ENCODE measurements around the gene FBLN7.
"Not testable (repeated sequence)": the region's sequence is repeated elsewhere in the genome, so short reads cannot be mapped to it uniquely, and the experiment has no call there.

Gene FBLN7

DNA sequence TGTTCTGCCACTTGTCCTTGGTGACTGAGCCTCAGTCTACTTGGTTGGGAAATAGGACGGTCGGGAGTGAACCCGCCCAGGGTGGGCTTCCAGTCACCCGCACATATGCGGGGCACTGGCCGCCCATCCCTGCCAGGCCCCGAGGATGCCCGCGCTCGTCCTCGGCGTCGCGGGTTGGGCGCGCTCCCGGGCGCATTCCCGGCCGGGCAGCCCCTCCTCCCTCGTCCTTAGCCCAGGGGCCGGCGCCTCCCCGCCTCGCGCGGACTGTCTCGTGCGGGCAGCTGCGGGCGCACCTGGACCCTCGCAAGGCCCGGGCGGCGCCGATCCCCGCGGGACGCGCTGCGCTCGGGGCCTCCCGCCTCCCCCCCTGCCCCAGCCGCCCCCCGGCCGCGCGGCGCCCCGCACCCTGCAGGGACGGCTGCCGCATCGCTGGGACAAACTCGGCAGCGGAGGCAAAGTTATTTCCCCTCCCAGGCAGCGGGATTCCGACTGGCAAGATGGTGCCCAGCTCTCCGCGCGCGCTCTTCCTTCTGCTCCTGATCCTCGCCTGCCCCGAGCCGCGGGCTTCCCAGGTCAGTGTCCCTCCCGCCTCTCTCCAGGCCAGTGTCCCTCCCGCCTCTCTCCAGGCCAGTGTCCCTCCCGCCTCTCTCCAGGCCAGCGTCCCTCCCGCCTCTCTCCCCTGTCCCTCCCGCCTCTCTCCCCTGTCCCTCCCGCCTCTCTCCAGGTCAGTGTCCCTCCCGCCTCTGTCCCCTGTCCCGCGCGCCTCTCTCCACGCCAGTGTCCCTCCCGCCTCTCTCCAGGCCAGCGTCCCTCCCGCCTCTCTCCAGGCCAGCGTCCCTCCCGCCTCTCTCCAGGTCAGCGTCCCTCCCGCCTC, at the start of gene FBLN7:
TSS of gene FBLN7 (plus strand) at position 227 of the 874 bp plus-strand sequence. CDS start at position 498, 271 bp downstream.
- H3K27ac ChIP-seq (ENCODE audit: low read depth, low read length): no peak within 1 kb of the TSS
- H3K9ac ChIP-seq (ENCODE audit: low read length): no peak within 1 kb of the TSS
- H3K27me3 ChIP-seq (ENCODE audit: control insufficient read depth, insufficient read depth, low read length): peaks cover 4% of the 10 kb centered on the region

DNA sequence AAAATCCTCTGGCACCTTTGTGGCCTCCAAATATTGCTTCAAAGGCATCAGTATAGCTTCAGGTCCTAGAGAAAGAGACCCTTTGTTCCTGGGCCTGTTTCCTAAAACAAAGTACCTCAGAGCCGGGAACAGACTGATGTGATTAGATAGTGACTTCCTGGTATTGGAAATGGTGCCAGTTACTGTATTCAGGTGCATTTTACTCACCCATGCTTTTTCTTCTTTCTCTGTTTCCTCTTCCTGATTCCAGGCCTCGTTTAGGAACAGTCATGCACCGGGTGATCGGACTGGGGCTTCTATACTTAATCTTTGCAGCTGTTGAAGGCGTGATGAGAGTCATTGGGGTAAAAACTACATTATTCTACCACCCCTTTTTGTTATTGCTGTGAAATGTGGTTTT, 48.8 kb upstream of the FBLN7 start:
- no peak overlapping the region for H3K4me3 ChIP-seq (ENCODE audit: low read length)
- no peak overlapping the region for H3K9ac ChIP-seq (ENCODE audit: low read length)
- peaks cover 39% of the 10 kb centered on the region for H3K36me3 ChIP-seq (ENCODE audit: control insufficient read depth, insufficient read depth, low read length)
- H3K4me1 ChIP-seq (ENCODE audit: control insufficient read depth, insufficient read depth, low read length): no peaks in the 10 kb centered on the region
- no peaks in the 10 kb centered on the region for H3K27me3 ChIP-seq (ENCODE audit: control insufficient read depth, insufficient read depth, low read length)
- no peak overlapping the region for H3K27ac ChIP-seq (ENCODE audit: low read depth, low read length)

More for the DNA sequence above, at the start of gene FBLN7:
- no peaks in the 10 kb centered on the region for H3K4me1 ChIP-seq (ENCODE audit: control insufficient read depth, insufficient read depth, low read length)
- H3K4me3 ChIP-seq (ENCODE audit: low read length): peak within 1 kb of the TSS; percentile 70
- H3K36me3 ChIP-seq (ENCODE audit: control insufficient read depth, insufficient read depth, low read length): no peaks in the 10 kb centered on the region

GRCh38 chr2:112092286-112093041, 45.7 kb upstream of the FBLN7 start:
- H3K36me3 ChIP-seq (ENCODE audit: control insufficient read depth, insufficient read depth, low read length): peaks cover 23% of the 10 kb centered on the region
- H3K27me3 ChIP-seq (ENCODE audit: control insufficient read depth, insufficient read depth, low read length): no peaks in the 10 kb centered on the region
- no peak overlapping the region for H3K4me3 ChIP-seq (ENCODE audit: low read length)
- no peaks in the 10 kb centered on the region for H3K4me1 ChIP-seq (ENCODE audit: control insufficient read depth, insufficient read depth, low read length)
- H3K9ac ChIP-seq (ENCODE audit: low read length): no peak overlapping the region
- no peak overlapping the region for H3K27ac ChIP-seq (ENCODE audit: low read depth, low read length)

DNA sequence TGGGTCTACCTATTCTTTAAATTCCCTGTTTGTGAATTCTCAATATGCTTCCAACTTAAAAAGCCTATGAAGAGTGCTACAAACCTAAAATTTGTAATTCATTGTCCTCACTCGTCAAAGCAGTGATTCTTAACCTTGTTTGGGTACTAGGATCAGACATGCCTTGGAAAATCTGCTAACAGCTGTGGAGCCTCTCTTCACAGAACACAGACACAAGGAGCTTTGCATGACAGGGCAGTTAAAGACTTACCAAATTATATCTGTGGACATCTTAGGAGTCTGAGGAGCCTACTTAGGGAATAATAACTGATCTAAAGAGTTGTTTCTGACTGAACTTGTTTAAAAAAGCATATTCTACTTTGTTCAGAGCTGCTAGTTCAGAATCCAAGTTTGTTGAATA, 45.0 kb upstream of the FBLN7 start:
- Histone ChIP-seq H3K27ac (ENCODE audit: low read depth, low read length) (no peak overlapping the region), H3K27me3 (ENCODE audit: control insufficient read depth, insufficient read depth, low read length) (no peaks in the 10 kb centered on the region), H3K4me1 (ENCODE audit: control insufficient read depth, insufficient read depth, low read length) (no peaks in the 10 kb centered on the region), H3K36me3 (ENCODE audit: control insufficient read depth, insufficient read depth, low read length) (peaks cover 20% of the 10 kb centered on the region), H3K9ac (ENCODE audit: low read length) (no peak overlapping the region), H3K4me3 (ENCODE audit: low read length) (no peak overlapping the region)

GRCh38 chr2:112095681-112096080, 42.5 kb upstream of the FBLN7 start:
- no peak overlapping the region for H3K27ac ChIP-seq (ENCODE audit: low read depth, low read length)
- peaks cover 20% of the 10 kb centered on the region for H3K36me3 ChIP-seq (ENCODE audit: control insufficient read depth, insufficient read depth, low read length)
- H3K27me3 ChIP-seq (ENCODE audit: control insufficient read depth, insufficient read depth, low read length): no peaks in the 10 kb centered on the region
- no peak overlapping the region for H3K9ac ChIP-seq (ENCODE audit: low read length)
- no peak overlapping the region for H3K4me3 ChIP-seq (ENCODE audit: low read length)
- H3K4me1 ChIP-seq (ENCODE audit: control insufficient read depth, insufficient read depth, low read length): no peaks in the 10 kb centered on the region

GRCh38 chr2:112096098-112096497, 42.1 kb upstream of the FBLN7 start:
- no peak overlapping the region for H3K27ac ChIP-seq (ENCODE audit: low read depth, low read length)
- no peak overlapping the region for H3K4me3 ChIP-seq (ENCODE audit: low read length)
- no peaks in the 10 kb centered on the region for H3K27me3 ChIP-seq (ENCODE audit: control insufficient read depth, insufficient read depth, low read length)
- no peaks in the 10 kb centered on the region for H3K4me1 ChIP-seq (ENCODE audit: control insufficient read depth, insufficient read depth, low read length)
- peaks cover 20% of the 10 kb centered on the region for H3K36me3 ChIP-seq (ENCODE audit: control insufficient read depth, insufficient read depth, low read length)
- H3K9ac ChIP-seq (ENCODE audit: low read length): no peak overlapping the region

- Histone ChIP-seq H3K27me3 (ENCODE audit: control insufficient read depth, insufficient read depth, low read length) (no peaks in the 10 kb centered on the region), H3K4me3 (ENCODE audit: low read length) (no peak overlapping the region), H3K36me3 (ENCODE audit: control insufficient read depth, insufficient read depth, low read length) (peaks cover 8% of the 10 kb centered on the region), H3K4me1 (ENCODE audit: control insufficient read depth, insufficient read depth, low read length) (no peaks in the 10 kb centered on the region), H3K27ac (ENCODE audit: low read depth, low read length) (no peak overlapping the region), H3K9ac (ENCODE audit: low read length) (no peak overlapping the region)
These were observed 29.9 kb upstream of the FBLN7 start for GRCh38 chr2:112108178-112108832.

DNA sequence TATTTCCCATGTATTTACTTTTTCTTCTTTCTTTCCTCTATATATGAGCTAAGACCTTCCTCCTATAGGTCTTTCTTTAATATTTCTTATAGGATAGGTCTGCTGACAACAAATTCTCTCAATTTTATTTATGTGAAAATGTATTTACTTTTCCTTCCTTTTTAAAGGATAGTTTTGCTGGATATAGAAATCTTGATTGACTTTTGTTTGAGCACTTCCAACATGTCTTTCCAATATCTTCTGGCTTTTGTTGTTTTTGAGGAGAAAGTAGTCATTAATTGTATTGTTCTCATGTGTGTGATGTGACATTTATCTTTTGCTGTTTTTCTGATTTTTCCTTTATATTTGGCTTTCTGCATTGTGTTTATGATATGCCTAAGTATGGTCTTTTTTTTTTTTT, 28.9 kb upstream of the FBLN7 start:
- Histone ChIP-seq H3K36me3 (ENCODE audit: control insufficient read depth, insufficient read depth, low read length) (peaks cover 8% of the 10 kb centered on the region), H3K4me3 (ENCODE audit: low read length) (no peak overlapping the region)

DNA sequence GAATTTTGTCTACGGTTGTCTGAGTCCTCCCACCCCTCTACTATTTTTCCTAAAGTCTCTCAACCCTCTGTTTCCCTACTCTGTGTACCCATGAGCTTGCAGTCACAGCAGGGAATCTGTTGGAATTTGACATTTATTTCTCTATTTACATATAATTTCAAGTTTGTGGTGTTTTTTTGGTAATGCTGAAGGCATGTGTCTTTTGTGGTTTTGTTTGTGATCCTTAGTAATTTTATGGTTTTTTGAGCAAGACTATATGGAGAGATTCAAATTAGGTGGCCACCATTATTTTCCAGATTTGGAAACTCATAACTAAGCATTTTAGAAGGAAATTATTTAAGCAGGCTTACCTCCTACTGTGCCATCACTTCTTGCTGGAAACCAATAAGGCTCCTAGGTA, 27.2 kb upstream of the FBLN7 start:
- no peak overlapping the region for H3K27ac ChIP-seq (ENCODE audit: low read depth, low read length)
- H3K36me3 ChIP-seq (ENCODE audit: control insufficient read depth, insufficient read depth, low read length): peaks cover 8% of the 10 kb centered on the region
- H3K4me3 ChIP-seq (ENCODE audit: low read length): no peak overlapping the region
- H3K4me1 ChIP-seq (ENCODE audit: control insufficient read depth, insufficient read depth, low read length): no peaks in the 10 kb centered on the region
- H3K9ac ChIP-seq (ENCODE audit: low read length): no peak overlapping the region
- no peaks in the 10 kb centered on the region for H3K27me3 ChIP-seq (ENCODE audit: control insufficient read depth, insufficient read depth, low read length)

More for the DNA sequence above, 28.9 kb upstream of the FBLN7 start:
- no peak overlapping the region for H3K27ac ChIP-seq (ENCODE audit: low read depth, low read length)
- no peak overlapping the region for H3K9ac ChIP-seq (ENCODE audit: low read length)
- no peaks in the 10 kb centered on the region for H3K4me1 ChIP-seq (ENCODE audit: control insufficient read depth, insufficient read depth, low read length)
- no peaks in the 10 kb centered on the region for H3K27me3 ChIP-seq (ENCODE audit: control insufficient read depth, insufficient read depth, low read length)

DNA sequence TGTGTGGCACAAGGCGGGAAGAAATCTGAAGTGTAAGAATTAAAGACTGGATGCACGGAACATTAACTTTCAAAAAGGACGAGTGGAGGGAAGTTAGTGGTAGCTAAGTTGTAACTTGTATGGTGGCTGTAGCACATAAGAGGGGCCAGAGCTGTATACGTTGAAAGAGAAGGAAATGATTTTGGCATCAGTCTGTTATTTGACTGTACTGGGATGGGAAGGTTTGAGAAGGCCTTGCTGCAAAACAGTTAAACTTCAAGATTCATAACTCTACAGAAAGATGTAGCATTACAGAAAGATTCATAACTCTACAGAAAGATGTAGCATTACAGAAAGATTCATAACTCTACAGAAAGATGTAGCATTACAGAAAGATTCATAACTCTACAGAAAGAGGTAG, 24.8 kb upstream of the FBLN7 start:
- not testable (repeated sequence) for H3K27ac ChIP-seq (ENCODE audit: low read depth, low read length); H3K9ac ChIP-seq (ENCODE audit: low read length); H3K4me1 ChIP-seq (ENCODE audit: control insufficient read depth, insufficient read depth, low read length); H3K27me3 ChIP-seq (ENCODE audit: control insufficient read depth, insufficient read depth, low read length); H3K36me3 ChIP-seq (ENCODE audit: control insufficient read depth, insufficient read depth, low read length); H3K4me3 ChIP-seq (ENCODE audit: low read length)

- Histone ChIP-seq H3K27me3 (ENCODE audit: control insufficient read depth, insufficient read depth, low read length) (no peaks in the 10 kb centered on the region), H3K4me1 (ENCODE audit: control insufficient read depth, insufficient read depth, low read length) (no peaks in the 10 kb centered on the region), H3K4me3 (ENCODE audit: low read length) (no peak overlapping the region), H3K27ac (ENCODE audit: low read depth, low read length) (no peak overlapping the region), H3K36me3 (ENCODE audit: control insufficient read depth, insufficient read depth, low read length) (peaks cover 6% of the 10 kb centered on the region), H3K9ac (ENCODE audit: low read length) (no peak overlapping the region)
These were observed 20.0 kb upstream of the FBLN7 start for GRCh38 chr2:112118148-112118547.

- H3K9ac ChIP-seq (ENCODE audit: low read length): no peak overlapping the region
These were observed 16.4 kb upstream of the FBLN7 start for GRCh38 chr2:112121682-112122254.

More at GRCh38 chr2:112121682-112122254, 16.4 kb upstream of the FBLN7 start:
- no peak overlapping the region for H3K27ac ChIP-seq (ENCODE audit: low read depth, low read length)
- H3K4me3 ChIP-seq (ENCODE audit: low read length): no peak overlapping the region
- no peaks in the 10 kb centered on the region for H3K27me3 ChIP-seq (ENCODE audit: control insufficient read depth, insufficient read depth, low read length)
- H3K4me1 ChIP-seq (ENCODE audit: control insufficient read depth, insufficient read depth, low read length): no peaks in the 10 kb centered on the region
- H3K36me3 ChIP-seq (ENCODE audit: control insufficient read depth, insufficient read depth, low read length): peaks cover 6% of the 10 kb centered on the region

Measured in rectal smooth muscle tissue (tissue), 1 donor.